ENCODE measurements around the gene SNTG2.
"Not testable (repeated sequence)": the region's sequence is repeated elsewhere in the genome, so short reads cannot be mapped to it uniquely, and the experiment has no call there.

DNA sequence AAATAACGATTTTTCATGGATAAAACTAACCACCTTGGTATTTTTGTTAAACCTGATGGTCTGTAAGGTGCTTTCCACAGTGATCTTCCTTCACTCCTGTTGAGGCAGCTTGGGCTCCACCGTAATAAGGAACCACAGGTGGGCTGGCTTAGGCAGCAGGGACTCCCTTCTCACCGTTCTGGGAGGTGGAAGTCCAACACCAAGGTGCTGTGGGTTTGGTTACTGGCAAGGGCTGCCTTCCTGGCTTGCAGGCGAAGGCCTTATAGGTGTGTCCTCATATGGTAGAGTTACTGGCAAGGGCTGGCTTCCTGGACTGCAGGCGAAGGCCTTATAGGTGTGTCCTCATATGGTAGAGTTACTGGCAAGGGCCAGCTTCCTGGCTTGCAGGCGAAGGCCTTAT lies 143.0 kb downstream of the SNTG2 start:
- TF ChIP-seq EZH2 (IDR thresholded peaks at IDR 0.05); POLR2AphosphoS5 (IDR thresholded peaks at IDR 0.05; ENCODE audit: borderline replicate concordance, low read depth, low read length); FOXP2 (optimal IDR thresholded peaks at IDR 0.05; ENCODE audit: control extremely low read depth, extremely low read length, insufficient read depth): not testable (repeated sequence)
